Measurements from ENCODE around the gene AJAP1.

Gene AJAP1

DNA sequence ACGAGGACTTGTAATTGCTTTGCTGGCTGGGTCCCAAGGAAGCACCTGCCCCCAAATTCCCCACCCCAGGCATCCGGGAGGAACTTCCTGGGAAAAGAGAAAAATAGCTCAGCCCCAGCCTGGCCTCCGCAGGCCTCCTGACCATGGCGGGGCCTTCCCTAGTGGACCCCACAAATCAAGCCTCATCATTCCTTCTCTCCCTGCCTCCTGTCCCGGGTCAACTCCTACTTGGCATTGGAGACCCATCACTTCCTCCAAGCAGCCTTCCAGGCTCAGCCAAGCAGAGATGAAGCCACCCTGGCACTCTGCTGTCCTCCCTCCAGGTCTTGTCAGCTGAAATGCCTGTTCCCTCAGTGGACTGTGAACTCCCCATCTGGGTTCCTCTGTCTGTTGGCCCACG, 38.0 kb downstream of the AJAP1 start:
- DNase-seq (ENCODE audit: low read depth in 1 of 2, low spot score in 1 of 2) = no peak
- no peaks in the 10 kb centered on the region for H3K27me3 ChIP-seq (ENCODE audit: insufficient read depth, poor library complexity, severe bottlenecking)
- TF ChIP-seq, protein P1, sequence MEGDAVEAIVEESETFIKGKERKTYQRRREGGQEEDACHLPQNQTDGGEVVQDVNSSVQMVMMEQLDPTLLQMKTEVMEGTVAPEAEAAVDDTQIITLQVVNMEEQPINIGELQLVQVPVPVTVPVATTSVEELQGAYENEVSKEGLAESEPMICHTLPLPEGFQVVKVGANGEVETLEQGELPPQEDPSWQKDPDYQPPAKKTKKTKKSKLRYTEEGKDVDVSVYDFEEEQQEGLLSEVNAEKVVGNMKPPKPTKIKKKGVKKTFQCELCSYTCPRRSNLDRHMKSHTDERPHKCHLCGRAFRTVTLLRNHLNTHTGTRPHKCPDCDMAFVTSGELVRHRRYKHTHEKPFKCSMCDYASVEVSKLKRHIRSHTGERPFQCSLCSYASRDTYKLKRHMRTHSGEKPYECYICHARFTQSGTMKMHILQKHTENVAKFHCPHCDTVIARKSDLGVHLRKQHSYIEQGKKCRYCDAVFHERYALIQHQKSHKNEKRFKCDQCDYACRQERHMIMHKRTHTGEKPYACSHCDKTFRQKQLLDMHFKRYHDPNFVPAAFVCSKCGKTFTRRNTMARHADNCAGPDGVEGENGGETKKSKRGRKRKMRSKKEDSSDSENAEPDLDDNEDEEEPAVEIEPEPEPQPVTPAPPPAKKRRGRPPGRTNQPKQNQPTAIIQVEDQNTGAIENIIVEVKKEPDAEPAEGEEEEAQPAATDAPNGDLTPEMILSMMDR (IDR thresholded peaks at IDR 0.05; ENCODE audit: insufficient read depth, low read length) = no peak
- no peak for TF ChIP-seq POLR2AphosphoS5 (IDR thresholded peaks at IDR 0.05; ENCODE audit: low read depth)
- TF ChIP-seq GABPA (IDR thresholded peaks at IDR 0.05; ENCODE audit: low read depth) = no peak
- TF ChIP-seq REST (IDR thresholded peaks at IDR 0.05; ENCODE audit: insufficient replicate concordance, low read depth) = no peak
- TF ChIP-seq SPI1 (IDR thresholded peaks at IDR 0.05; ENCODE audit: borderline replicate concordance, low read depth) = no peak
- H3K4me3 ChIP-seq (replicated peaks; ENCODE audit: insufficient read depth, low read length) = no peak overlapping the region
- no peak overlapping the region for H3K27ac ChIP-seq (replicated peaks)

GRCh38 chr1:4693331-4693730, 38.9 kb downstream of the AJAP1 start:
- DNase-seq (ENCODE audit: low read depth in 1 of 2, low spot score in 1 of 2) = no peak
- Histone ChIP-seq H3K27ac (replicated peaks) (no peak overlapping the region), H3K27me3 (ENCODE audit: insufficient read depth, poor library complexity, severe bottlenecking) (no peaks in the 10 kb centered on the region), H3K4me3 (replicated peaks; ENCODE audit: insufficient read depth, low read length) (no peak overlapping the region)
- TF ChIP-seq POLR2AphosphoS5 (IDR thresholded peaks at IDR 0.05; ENCODE audit: low read depth) (no peak), GABPA (IDR thresholded peaks at IDR 0.05; ENCODE audit: low read depth) (no peak), REST (IDR thresholded peaks at IDR 0.05; ENCODE audit: insufficient replicate concordance, low read depth) (no peak), SPI1 (IDR thresholded peaks at IDR 0.05; ENCODE audit: borderline replicate concordance, low read depth) (no peak)
- TF ChIP-seq, protein P1 (IDR thresholded peaks at IDR 0.05; ENCODE audit: insufficient read depth, low read length) = no peak

- no peak for TF ChIP-seq POLR2AphosphoS5 (IDR thresholded peaks at IDR 0.05; ENCODE audit: low read depth)
- TF ChIP-seq GABPA (IDR thresholded peaks at IDR 0.05; ENCODE audit: low read depth) = no peak
- TF ChIP-seq REST (IDR thresholded peaks at IDR 0.05; ENCODE audit: insufficient replicate concordance, low read depth) = no peak
- no peak for TF ChIP-seq SPI1 (IDR thresholded peaks at IDR 0.05; ENCODE audit: borderline replicate concordance, low read depth)
- TF ChIP-seq, protein P1 (IDR thresholded peaks at IDR 0.05; ENCODE audit: insufficient read depth, low read length) = no peak
- Histone ChIP-seq H3K27me3 (ENCODE audit: insufficient read depth, poor library complexity, severe bottlenecking) (no peaks in the 10 kb centered on the region), H3K27ac (replicated peaks) (no peak overlapping the region), H3K4me3 (replicated peaks; ENCODE audit: insufficient read depth, low read length) (no peak overlapping the region)
- no peak for DNase-seq (ENCODE audit: low read depth in 1 of 2, low spot score in 1 of 2)
Measured at GRCh38 chr1:4693891-4694290, 39.5 kb downstream of the AJAP1 start.
